NCI-H128 (cell line): ENCODE measurements around the gene CSPG4.

Source experiments
- DNase-seq: peaks from one replicate; lab custom pipeline; 2025; ENCODE audit not compliant: unreplicated experiment; lab: John Stamatoyannopoulos, UW

The CSPG4 gene

DNA sequence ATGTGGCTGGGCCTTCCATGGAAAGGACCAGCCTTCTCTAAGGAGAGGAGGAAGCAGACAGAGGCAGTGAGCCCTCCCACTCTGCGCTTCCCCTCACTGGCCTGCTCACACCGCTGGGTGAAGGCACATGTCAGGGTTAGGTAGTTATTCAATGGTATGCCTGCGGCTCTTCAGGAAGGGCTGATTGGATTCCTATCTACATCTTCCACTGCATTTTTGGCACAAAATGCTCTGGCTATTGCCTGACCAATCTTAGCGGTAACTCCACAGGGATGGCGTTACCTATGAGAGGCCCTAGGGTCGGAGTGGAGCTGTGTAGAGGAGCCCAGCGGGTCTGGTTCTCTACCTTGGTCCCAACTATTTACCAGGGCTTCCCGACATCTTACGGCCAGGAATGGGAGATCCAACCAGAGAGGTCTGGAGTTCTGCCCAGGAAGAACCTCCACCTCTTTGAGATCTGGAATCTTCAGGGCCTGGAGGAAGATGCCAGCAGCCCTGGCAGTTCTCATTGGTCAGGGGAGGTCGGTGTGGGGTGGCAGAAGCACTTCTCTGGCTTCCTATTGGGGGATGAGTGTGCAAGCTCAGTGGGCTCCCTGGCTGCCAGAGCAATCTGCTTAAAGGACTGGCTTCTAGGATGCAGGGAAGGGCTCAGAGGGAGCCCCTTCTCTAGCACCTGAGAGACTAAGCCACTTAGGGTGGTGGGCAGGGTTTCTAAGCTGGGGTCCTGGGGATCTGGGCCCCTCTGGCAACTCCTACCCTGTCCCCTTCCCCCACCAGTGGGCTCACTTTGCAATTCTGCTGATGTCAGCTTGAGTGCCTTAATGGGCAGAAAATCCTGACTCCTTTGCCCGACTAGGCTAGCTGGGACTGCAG lies 40.7 kb downstream of the CSPG4 start:
- no peak for DNase-seq

DNA sequence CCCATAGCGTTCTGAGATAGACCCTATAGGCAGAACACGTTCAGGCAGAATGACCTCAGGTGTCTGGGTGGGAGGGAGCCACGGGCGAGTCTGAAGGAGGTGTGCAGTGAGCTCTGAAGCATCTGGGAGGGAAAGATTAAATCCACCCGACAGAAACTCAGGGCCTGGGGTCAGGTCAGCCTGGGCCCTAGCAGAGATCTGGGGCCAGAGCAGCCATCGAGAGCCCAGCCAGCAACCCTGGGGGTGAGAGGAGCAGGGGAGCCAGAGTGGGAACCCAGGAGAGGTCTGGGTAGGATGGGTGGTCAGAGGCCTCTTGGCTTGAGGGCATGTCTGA lies 42.8 kb downstream of the CSPG4 start:
- DNase-seq = no peak

DNA sequence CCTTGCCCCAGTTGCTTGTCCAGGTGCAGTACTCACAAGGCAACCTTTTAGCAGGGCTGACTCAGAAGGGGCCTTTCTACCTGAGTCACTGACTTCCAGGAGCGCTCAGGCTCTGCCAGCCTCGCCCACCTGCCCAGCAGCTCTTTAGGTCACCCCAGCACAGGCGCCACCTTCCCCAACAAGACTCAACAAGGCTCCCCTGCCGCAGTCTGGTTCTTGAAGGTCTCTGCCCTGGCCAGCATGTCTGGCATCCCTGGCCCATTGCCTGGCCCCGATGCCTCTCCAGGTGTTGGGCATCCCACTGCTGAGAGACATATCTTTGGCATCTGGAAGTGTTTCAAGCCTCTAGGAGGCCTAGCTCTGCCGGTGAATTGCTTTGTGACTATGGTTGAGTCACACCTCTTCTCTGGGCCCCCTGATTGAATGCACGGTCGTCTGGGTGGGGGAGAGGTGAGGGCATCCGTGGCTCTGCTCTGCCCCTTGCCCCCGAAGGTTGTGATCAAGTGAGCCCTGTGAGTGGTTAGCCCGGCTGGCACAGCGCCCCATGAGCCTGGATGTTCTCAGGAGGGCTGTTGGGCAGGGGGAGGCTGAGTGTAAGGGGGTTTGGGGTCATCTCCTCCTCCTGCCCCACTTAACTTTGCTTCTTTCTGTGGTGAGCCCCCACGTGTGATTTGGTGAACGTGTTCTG lies 43.3 kb downstream of the CSPG4 start:
- DNase-seq = no peak

DNA sequence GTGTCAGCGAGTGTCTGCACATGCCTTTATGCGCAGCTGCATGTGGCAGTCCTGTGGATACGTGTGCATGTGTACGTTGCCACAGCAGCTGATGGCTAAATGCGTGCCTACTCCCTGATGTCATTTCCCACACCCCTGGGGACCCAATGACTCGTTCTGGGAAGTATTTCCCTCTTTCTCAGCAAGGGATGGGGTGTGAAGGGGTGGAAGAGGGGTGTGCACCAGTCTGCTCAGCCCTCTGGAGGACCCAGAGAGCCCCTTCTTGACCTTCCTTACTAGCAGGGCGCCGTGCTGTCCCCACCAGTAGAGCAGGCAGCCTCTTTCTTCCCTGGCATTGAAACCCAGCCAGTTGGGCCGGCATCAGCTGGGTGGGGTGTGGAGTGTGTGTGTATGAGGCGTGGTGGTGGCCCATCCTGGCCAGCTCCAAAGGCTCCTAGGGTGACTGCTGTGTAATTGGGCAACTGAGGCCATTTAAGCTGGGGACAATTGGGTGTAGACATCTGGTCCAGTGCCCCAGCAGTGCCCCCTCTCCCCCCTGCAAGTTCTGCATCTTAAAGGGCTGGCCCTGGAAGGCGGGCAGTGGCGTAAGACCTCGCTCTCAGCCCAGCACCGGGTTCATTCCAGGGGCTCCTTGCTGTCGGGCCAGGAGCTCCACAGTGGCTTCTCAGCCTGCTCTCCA lies 45.7 kb downstream of the CSPG4 start:
- no peak for DNase-seq

GRCh38 chr15:75663931-75664421 lies 48.7 kb downstream of the CSPG4 start:
- DNase-seq = no peak

DNA sequence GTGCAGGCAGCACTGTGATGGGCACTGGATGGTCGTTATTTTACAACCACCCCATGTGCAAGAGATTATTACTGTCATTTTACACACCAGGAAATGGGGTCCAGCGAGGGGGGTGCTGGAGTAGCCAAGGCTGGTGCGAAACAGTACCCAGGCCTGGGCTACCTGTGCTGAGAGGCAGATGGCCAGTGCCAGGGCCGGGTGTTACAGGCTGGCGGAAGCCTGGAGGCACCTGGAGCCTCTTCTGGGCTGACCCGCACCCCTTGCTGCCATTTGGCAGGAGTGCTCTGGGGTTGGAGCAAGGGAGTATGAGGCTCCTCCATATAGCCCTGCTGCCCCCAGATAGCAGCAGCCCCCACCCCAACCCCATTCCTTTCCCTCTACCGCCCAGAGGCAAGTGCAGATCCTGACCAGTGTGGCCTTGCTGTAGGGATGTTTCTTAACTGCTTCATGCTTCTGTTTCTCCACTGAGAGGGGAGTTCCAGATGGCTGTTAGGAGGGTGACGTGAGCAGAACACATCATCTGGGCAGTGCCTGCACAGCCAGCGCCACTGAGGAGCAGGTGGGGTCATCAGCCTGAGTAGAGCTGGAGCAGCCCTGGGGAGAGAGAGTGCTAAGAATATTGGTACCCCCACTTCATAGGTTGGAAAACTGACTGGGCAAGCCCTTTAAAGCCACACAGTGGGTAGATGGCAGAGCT lies 49.7 kb downstream of the CSPG4 start:
- DNase-seq = no peak

DNA sequence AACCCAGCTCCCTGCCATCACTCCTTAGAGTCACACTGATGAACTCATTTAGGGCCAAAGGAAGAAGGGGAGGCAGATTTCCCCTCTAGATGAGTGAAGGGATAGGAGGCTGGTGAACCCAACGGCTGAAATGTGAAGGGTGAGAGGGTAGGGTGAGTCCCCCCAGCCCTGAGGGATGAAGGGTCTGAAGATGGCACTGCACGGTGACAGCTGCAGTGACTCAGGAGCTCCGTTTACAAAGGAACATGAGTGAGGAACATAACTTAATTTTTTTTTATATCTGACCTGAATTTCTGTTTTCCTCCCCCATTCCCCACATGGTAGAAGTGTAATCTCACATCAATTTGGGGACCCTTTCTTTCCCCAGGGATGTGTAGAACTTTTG lies 50.9 kb downstream of the CSPG4 start:
- no peak for DNase-seq

- no peak for DNase-seq
These were observed 51.4 kb downstream of the CSPG4 start for GRCh38 chr15:75661100-75661755.

GRCh38 chr15:75659928-75660645 lies 52.6 kb downstream of the CSPG4 start:
- no peak for DNase-seq

- no peak for DNase-seq
These were observed 53.4 kb downstream of the CSPG4 start for GRCh38 chr15:75659141-75659771.

- no peak for DNase-seq
These were observed 55.8 kb downstream of the CSPG4 start for GRCh38 chr15:75656813-75657212.

DNA sequence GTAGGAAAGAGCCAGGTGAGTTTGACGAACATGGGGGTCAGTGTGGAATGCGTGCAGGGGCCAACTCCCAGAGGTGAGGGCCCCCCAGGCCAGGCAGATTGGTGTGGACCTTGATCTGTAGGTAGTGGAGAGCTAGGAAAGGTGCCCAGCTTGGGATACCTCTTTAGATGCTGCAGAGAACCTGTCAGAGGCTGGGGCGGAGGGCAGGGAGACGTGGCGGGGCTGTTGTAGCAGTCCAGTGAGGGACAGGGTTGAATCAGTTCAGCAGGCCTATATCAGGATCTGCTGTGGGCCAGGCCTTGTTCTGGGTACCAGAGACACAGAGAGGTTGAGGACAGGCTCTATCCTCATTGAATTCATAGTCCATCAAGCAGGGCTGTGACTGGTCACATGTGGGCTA lies 56.3 kb downstream of the CSPG4 start:
- no peak for DNase-seq

- DNase-seq = no peak
These were observed 56.7 kb downstream of the CSPG4 start for GRCh38 chr15:75655931-75656330.

DNA sequence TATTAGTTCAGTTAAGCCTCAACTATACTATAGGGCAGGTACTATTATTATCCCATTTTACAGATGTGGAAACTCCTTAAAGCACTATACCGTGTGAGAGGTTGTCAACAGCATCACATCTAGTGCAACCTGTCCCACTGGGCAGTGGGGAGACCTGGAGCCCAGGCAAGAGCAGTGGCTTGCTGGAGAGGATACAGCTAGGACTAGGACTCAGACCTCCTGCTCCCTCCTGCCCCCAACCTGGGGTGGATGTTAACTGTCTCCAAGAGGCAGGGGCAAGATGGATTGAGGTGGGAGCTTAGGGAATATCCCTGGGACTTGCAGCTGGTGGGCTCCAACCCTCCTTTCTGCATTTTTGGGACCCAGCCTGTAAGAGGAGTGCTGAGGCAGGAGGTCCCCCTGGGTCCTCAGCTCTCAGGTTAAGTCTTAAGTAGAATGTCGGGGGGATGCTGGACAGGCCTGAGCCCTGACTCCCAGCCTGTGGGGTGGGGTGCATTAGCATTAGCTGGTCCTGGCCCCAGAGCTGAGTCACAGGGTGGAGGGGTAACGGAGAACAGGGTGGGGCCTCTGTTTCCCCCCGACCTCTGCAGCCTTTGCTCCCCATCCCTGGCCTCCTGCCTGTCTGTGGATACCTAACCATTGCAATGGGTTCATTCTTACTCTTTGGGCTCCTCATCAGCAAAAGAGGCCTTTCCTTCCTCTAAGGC lies 58.3 kb downstream of the CSPG4 start:
- no peak for DNase-seq

DNA sequence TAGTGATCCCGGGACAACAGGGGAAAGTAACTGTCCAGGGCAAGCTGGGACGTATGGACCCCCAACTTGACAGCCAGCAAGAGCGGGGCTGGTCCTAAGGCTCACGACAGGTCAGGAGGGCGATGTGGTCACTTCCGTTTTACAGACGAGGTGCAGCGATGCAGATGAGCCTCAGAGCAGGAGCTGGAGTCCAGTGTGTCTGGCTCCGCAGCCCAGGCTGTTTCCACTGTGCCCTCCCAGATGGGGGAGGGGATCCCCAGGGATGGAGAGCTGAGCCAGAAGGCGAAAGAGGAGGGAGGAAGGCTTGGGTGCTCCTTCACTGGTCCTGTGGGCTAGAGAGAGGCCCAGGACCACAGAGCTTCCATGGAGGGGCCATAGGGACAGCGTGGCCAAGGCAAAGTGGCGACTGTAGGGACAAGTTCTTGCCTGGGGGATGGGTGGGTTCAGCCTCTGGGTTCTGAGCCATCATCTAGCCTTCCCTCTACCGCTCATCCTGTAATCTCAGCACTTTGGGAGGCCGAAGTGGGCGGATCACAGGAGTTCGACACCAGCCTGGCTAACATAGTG lies 59.2 kb downstream of the CSPG4 start:
- DNase-seq = no peak

GRCh38 chr15:75651810-75652543 lies 60.7 kb downstream of the CSPG4 start:
- no peak for DNase-seq

DNA sequence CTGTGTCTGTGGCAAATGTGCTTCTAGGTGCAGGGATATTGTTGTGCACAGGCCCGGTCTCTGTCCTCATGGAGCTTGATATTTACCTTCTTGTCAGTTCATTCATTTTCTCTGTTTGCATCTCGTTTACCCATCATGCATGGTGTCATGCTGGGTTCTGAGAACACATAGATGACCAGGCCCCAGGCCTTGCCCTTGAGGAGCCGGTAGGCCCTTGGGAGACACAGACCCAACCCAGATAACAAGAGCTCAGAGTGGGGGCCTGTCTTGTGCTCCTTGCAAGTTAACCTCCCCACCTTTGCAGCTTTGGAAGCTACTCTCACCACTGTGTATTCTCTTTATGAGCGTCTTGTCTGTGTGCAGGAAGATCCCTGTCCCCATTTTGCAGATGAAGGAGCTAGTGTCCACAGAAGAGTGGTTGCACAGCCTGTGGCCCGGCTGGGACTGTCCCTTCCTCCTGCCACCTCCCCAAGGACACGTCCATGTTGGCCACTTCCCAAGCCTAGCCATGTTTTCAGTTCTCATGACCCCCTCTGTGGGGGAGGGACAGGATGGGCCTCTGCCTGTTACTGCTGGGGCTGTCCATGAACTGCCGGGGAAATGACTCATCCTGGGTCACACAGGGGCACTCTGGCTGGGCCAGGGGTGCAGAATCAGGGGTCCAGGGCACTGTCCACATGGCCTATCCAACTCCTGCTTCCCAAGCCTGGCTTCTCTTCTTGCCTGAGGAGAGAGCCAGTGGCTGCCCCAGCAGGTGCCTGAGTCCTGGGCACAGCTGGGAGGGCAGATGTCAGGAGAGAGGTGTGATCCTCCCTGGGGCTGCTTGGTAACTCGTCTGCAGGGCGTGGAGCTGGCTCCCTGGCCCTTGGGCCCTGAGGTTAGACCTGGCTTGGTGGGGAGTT lies 61.5 kb downstream of the CSPG4 start:
- no peak for DNase-seq
